ENCODE measurements around the gene KRT33A.
"Not testable (repeated sequence)": the region's sequence is repeated elsewhere in the genome, so short reads cannot be mapped to it uniquely, and the experiment has no call there.

Gene KRT33A

DNA sequence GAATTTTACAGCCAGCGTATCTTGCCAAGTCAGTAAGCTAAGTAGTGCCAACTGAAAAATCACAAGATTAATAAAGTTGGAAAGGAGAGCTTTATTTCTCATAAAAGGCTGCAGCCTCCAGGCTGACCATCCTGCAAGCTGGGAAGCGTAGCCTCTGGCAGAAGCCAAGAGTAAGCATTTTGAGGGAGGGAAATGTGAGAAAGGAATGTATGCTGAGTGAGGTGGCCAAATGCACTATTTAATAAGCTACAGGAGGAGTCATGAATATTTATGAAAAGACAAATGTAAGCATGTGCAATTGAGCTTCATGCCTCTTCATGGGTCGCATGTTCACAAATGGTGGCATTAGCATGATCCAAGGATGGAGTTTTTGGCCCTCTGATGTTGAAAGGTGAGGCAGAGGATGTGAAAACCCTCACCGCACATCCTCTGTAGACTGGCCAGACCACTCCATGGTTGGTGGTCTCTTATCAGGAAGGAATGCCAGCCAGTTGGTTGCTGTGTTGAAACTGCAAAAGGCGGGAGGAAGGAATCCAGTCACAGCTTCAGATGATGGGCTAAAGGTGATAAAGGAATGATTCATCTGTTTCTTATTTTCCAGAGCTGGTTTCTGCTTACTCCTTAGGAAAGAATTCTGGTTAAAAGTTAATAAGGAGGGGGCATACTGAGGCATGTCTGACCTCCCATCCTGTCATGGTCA is 9.8 kb upstream of the KRT33A start:
- DNase-seq, result no peak

DNA sequence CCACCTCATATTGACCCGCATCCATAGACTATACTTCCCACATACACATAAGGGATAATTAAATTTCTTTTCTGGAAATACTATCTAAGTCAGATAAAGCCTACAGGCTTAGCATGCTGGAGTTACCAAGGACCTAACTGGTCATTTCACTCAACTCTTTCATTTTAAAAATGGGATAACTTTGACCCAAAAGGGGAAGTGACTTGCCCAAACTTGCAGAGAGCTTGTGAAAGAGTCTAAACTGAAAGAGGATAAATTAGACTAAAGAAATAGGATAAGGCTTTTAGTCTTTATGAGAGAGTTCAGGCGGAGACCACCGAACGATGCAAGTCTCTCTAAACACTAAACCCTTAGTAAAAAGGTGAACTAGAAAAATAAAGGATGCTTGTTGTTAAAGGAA is 3.9 kb upstream of the KRT33A start:
- no peak for DNase-seq

DNA sequence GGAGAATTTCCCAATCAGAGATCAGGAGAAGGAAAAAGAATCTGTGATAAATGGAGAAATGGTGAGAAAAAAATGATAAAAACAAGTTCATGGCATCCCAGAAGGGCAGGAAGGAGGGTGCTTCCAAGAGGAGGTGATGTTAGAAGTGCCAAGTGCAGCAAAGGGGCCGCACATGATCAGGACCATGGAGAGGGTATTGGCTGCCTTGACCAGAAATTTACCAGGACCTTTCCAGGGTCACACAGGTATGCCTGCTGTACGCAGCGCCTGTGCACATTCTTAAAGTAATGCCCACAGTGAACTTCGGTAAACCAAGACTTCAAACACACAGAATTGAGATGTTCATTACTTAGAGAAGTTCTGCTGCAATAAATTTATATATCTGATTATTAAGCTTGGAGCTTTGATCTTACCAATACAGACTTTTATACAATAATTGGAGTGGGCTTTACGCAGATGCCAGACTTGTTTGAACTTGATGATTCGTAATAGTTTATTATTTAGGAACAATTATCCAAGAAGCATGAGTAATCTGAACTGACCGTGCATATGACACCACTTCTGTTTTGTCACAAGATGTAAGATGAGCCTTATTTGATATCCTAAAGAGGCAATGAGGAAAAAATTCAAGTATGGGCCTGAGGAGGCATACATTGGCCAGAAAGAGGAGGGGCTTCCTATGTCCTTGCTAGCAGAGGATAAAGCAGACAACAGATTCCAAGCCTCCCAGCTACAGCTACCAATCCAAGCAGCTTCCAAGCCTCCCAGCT is 2.2 kb upstream of the KRT33A start:
- DNase-seq, result no peak

DNA sequence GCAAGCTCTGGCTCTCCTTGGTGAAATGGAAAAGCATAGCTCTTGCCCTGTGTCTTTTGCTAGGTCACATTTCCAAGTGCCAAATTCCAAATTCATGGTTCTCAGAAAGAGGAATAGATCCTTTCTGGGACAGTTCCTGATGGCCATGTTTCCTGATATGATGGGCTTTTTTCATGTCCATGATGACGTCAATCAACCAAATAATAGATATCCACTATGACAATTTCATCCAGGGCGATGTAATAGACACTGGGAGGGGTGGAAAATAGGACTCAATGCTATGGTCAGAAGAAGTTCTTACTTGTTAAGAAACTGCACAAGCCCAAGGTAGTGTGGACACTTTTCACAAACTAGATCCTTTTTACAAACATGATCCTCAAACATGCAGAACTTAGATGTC is 549 bp upstream of the KRT33A start:
- DNase-seq, result no peak

DNA sequence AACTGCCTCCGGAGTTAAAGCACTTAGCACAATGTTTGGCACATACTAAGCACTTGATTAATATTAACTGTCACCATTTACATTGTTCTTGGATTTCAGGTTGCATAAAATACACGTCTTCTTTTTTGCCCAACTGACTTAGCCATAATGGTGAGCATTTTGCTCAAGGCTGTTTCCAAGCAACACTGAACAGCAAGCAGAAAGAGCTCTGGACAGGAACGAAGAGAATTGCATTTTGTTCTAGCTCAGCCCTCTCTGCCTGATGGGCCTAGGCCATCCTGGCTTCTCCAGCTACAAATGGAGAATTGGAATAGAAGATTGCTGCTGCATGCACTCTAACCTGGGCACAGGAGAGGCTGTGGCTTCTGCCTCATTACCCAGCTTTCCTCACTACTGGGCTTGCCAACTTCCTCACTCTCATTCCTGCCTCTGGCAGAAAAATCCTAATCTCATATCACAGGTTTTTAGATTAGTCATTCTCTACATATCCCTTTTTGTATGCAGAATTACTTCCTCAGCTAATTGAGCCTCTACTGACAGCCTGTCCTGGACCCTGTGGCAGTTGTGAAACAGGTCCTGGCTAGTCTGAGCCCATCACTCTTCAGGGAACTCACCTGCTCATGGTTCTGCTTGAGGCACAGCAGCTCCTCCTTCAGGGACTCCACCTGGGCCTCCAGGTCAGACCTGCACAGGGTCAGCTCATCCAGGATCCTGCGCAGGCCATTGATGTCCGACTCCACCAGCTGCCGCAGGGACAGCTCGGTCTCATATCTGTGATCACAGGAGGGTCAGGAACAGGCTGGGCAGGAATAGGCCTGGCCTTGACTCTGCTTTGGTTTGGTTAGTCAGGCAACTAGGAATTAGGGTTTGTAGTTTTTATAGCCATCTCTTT is 2.5 kb downstream of the KRT33A start:
- no peak for DNase-seq

DNA sequence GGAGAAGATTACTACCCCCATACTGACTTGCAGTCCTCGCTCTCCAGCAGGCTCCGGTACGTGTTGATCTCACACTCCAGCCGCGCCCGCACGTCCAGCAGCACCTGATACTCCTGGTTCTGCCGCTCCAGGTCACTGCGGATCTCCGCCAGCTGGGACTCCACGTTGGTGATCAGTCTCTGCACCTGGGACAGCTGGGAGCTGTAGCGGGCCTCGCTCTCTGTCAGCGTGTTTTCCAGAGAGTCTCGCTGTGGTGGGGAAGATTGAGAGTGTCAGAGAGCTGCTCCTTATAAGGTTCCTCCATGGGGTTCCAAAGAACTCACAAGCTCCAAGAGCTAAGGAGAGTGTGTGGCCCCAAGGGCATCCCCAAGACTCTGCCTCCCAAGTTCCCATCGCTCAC is 4.2 kb downstream of the KRT33A start:
- DNase-seq, result not testable (repeated sequence)

DNA sequence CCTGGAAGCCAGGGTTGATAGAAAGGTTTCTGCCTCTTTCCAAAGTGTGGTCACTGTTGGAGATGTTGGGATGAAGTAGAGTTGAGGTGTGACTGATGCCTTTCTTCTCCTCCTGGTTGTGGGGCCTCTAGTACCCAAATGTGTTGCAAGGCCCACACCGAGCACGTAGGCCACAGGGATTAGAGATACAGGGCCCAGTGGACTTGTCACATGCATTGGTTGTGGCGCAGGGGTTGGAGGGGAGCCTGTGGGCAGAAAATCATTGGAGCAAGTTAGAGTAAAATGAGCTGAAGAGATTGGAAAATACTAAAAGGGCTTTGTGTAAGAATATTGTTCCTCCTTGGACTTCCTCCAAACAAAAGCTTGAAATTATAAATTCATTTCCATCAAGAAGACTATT is 4.6 kb downstream of the KRT33A start:
- no peak for DNase-seq

DNA sequence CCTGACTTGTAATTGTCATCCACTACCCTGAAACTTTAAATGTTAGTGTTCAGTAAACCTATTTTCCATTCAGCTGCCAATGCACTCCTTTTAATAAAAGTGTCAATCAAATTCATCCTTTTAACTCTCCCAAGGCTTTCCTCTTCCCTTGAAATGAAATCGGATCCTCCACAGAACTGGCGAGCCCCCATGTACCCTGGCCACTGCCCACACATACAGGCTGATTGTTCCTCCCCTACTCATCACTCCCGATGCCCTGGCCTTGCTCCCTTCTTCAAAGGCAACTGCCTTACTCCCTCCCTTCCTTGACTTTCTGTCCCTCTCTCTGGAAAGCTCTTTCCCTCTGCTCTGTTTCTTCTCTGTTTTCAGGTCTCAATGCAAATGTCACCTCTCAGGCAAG is 7.6 kb downstream of the KRT33A start:
- no peak for DNase-seq

DNA sequence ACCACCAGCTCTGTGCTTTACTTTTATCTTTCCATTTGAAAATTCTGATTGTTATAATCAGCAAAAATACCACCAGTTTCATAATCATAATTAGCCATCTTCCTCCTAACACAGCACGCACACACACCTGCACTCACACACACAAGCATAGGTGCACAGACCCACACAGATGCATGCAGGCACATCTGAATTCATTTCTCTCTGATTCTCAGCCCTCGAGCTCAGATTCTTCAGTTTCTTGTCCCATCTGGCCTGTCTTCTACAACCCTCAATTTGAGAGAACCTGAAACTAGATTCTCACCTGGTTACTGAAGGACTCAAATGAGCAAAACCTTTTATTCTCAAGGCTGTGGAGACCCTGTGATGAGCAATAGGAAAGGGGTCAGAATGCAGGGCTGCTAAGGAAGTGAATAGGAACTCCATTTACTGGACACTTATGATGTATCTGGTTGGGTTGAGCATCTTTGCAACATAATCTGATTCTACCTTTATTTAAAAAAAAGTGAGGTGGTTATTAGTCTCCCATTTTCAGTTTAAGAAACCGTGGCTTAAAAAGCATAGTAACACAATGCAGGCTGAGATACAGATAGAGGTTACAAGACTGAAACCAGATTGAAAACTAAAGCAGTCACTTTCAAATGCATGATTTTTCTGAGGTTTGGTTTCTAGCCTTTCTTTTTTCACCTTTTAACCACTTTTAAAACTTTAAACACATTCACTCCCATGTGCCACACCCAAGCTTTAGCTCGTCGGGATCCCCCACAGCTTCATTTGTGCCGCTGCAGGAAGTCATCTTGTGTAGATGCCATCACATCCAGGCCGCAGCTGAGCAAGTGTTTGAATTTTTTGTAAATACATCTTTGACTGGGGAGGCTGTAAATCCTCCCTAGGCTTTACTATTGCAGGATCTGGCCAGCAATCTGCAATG is 9.4 kb downstream of the KRT33A start:
- no peak for DNase-seq

DNA sequence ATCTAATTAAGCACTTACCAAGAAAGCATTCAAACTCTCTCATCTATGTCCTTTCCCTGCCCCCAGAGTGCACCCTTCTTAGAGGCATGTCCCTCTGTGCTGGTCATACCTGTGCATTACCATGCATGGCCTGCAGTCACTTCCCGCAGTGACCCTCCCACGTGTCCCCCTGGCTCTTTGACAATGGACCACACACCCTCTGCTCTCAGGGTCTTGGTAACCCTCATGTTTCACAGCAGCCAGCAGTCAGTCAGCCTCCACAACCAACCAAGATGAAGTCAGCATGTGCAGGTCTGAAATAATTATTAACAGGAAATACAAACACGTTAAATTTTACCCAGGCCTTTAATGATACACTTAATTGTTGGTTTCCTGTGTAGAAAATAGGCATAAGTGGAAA is 10.1 kb downstream of the KRT33A start:
- DNase-seq, result no peak

DNA sequence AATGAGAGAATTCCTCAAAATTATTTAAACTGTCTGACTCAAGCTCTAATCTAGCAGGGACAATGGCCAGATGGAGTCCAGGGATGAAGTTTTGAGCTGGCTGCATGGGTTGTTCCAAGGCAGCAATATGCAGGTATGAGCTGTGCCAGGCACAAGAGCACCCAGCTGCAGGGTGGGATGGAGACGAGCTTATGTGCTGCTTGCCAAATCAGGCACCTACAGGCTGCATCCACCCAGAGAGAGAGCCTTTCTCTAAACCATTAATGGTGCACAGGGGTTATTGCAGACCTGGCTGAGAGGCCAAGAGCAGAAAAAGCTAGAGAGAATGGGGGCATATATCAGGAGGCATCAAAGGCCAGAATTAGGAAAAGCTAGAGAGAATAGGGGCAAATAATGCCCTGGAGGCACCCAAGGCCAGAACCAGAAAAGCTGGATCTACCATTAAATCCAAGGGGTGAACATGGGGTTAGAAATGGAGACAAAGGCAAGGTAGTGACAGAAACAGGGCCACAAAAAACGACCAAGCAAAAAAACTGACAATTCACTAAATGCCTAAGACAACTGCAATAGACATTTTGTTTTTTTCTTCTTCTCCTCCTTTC is 11.0 kb downstream of the KRT33A start:
- DNase-seq, result no peak

DNA sequence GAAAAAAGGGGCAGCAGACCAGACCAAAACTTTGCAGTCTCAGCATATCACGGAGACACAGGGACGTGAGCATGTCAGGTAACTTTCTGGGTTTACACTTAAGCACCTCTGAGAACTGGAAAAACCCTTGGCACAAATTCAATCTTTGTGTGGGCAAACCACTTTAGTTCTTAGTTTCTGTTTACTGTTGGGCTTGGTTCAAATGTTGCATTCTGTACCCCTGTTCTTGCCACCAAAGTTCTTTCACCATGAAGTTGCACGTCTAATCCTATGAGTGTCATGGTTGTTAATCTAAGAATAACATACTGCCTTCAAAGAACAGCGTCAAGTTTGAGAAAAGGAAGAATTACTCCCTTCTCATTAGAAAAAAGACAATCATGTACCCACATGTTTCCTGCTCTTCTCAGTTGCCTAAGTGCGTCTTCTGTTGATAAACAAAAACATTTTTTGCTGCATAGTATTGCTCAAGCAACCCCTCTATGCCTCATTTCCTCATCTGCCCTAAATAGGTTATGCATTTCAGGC is 11.6 kb downstream of the KRT33A start:
- DNase-seq, result no peak

DNA sequence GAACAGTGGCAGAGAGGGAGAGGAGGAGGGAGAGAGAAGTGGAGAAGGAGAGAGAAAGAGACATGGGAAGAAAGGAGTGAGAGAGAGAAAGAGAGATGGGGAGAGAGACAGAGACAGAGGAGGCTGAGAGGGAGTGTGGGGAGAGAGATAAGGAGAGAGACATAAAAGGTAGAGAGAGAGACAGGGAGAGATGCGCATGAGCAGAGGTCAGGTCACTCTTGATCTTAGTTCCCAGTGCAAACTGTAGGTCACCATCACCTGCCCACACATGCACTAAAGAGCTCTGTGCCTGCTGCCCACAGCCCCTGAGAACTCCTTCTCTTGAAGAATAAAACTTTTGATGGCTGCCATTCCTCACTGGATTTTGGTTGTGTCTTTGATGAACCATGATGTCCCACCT is 14.9 kb downstream of the KRT33A start:
- no peak for DNase-seq

DNA sequence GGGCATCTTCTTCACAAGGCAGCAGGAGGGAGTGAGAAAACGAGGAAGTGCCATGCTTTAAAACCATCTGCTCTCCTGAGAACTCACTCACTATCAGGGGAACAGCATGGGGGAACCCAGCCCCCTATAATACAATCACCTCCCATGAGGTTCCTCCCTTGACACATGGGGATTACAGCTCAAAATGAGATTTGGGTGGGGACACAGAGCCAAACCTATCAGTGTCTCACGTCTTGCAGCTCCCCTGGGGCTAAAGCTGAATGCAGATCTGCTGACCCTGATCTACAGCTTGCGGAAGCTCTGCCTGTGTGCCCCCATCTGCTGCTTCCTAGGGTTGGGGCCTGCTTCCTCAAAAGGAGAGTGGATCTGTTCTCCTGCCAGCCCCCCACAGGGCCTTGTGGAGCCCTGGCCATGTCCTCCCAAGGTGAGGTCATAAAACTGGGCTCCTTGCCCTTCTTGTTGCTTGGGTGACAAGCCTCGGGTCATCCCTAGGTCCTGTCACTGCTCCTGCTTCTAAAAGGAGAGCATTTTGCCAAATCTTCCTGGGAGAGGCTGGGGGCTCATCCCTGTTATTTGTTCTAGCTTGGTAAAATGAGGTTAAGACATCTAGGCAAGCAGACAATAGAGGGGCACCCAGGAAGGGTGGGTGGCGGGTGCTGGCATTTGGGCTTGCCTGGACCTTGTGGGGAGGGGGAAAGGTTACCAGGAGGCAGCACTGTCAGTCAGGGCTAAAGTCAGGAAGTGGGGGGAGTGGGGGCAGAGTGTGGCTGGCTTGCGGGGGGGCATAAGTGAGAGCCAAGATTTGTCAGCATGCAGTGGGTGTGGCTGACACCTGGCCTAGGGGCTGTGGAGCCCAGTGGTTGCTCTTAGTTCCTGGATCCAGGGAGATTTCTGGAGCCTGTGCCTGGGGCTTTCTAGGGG is 16.0 kb downstream of the KRT33A start:
- DNase-seq, result no peak

DNA sequence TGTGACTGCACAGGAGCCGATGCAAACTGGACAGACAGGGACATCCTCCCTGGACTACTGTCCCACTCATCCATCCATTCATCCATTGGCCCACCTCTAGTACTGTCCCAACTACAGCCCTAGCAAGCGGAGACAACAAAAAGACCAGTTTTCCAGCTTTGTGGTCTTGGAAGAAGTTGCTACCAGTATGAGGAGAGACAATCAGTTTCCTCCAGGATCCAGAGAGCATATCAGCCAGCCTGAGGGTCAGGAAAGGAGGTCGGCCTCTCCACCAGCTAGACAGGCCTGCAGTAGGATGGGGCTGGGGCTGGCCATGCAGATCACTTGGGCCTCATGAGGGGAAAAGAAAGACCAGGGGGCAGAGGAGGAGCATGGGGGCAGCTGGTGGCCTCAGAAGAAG is 16.8 kb downstream of the KRT33A start:
- DNase-seq, result no peak

DNA sequence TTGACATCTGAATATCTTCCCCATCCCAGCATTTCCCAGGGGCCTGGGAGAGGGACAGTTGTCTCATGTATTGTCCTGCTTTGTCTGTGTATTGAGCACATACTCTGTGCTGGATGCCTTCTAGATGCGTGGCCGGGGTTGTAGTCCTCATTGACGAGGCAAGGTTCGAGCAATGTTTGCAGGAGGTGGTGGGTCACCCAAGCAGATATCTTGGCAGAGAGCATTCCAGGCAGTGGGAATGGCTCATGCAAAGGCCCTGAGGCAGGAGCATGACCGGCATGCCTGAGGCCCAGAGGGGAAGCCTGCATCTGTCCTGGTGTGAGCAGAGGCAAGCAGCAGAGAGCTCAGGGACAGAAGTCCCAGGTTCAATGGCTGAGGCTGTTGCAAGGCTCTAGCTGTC is 17.5 kb downstream of the KRT33A start:
- no peak for DNase-seq

DNA sequence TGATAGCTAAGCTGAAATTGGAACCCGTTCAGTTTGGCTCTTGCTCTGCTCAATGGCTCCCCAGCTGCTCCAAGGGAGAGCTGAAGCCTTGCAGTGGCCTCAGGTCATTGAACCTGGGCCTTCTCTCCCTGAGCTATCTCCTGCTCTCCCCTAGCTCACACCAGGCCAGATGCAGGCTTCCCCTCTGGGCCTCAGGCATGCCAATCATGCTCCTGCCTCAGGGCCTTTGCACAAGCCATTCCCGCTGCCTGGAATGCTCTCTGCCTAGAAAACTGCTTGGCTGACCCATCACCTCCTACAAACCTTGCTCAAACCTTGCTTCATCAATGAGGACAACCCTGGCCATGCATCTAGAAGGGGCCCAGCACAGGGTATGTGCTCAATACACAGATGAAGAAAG is 18.4 kb downstream of the KRT33A start:
- no peak for DNase-seq

DNA sequence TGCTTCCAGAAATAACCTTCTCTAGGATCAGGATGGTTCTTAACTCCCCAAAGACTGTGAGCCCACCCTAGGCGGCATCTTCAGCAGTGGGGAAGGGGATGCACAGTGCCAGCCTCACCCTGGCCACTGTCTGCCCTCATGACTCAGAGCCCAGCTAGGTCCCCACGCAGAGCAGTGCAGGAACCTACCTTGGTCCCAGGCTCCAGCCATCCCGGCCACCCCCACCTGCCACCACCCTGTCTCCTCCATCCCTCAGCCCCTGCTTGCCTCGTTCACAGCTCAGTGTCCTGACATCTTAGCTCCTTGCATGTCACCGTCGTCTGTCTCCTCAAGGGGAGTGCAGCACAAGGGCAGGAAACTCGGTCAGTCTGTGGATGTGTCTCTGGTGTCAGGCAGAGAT is 19.0 kb downstream of the KRT33A start:
- no peak for DNase-seq

DNA sequence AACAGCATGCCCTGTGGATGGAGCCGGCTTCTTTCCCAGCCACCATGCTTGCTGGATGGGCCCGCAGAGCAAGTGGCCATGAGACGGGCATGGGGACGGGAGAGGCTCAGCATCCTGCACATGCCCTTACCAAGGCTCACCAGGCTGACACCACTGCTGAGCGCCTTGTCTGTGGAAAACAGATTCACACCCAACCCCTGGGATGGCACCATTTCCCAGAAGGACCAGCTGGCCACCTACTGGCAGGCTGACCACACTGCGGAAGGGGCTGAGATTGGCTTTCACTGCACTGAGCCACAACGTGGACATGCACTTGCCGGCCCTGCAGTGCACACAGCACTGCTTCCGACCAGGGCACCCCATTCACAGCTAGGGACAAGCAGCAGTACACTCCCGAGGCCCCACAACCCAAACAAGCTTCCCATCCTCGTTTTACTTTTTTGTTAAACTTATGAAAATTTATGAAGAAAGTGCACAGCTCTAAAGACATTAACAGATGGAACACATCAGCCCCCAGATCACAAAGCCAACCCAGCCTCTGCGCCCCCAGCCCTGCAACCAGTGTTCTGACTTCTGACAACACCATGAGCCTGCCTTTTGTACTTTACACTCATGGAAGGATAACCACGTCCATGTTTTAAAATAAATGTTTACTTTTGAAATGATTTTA is 21.2 kb downstream of the KRT33A start:
- DNase-seq, result no peak

DNA sequence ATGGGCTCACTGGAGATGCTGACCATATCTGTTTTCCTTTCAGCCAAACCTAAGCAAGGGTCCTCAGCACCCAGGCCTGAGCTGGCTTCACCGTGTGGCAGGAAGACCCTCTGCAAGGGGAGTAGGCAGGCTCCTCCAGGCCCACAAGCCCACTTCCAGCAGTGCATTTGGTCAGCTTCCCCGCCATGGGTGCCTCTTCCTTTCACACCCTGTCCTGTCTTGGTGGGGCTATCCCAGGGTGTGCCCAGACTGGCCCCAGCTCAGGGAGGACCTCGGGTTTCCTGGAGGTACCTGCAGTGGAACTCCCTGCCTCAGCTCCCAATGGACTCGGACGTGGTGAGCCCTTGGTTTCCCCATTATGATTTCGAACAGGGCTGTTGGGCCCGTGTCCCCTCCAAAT is 22.4 kb downstream of the KRT33A start:
- DNase-seq, result no peak
